Measurements from ENCODE around the gene CREBBP.

- no peak for TF ChIP-seq CTCF (IDR thresholded peaks at IDR 0.05 in 8 of 11, conservative IDR thresholded peaks at IDR 0.05 in 3 of 11)
- no peak for TF ChIP-seq POLR2AphosphoS5 (IDR thresholded peaks at IDR 0.05)
These were observed 82.4 kb downstream of the CREBBP start for GRCh38 chr16:3797904-3798811.
